GM18505 (cell line): Measurements from ENCODE around the gene SLC25A18.
"Not testable (repeated sequence)": the region's sequence is repeated elsewhere in the genome, so short reads cannot be mapped to it uniquely, and the experiment has no call there.

Experiments
- ATAC-seq: cut with Tn5 transposase; IDR thresholded peaks from one replicate; pipeline ENCODE4 v1.9.1; 2021; ENCODE audit not compliant: unreplicated experiment
- POLR2A ChIP-seq: IDR thresholded peaks from 4 replicates; pipeline ENCODE4 v1.6.1; 2011; ENCODE audit warnings: borderline replicate concordance; ENCODE audit not compliant: insufficient read depth, insufficient read length; ENCODE audit errors: extremely low read depth

Gene SLC25A18, protein sequence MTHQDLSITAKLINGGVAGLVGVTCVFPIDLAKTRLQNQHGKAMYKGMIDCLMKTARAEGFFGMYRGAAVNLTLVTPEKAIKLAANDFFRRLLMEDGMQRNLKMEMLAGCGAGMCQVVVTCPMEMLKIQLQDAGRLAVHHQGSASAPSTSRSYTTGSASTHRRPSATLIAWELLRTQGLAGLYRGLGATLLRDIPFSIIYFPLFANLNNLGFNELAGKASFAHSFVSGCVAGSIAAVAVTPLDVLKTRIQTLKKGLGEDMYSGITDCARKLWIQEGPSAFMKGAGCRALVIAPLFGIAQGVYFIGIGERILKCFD

DNA sequence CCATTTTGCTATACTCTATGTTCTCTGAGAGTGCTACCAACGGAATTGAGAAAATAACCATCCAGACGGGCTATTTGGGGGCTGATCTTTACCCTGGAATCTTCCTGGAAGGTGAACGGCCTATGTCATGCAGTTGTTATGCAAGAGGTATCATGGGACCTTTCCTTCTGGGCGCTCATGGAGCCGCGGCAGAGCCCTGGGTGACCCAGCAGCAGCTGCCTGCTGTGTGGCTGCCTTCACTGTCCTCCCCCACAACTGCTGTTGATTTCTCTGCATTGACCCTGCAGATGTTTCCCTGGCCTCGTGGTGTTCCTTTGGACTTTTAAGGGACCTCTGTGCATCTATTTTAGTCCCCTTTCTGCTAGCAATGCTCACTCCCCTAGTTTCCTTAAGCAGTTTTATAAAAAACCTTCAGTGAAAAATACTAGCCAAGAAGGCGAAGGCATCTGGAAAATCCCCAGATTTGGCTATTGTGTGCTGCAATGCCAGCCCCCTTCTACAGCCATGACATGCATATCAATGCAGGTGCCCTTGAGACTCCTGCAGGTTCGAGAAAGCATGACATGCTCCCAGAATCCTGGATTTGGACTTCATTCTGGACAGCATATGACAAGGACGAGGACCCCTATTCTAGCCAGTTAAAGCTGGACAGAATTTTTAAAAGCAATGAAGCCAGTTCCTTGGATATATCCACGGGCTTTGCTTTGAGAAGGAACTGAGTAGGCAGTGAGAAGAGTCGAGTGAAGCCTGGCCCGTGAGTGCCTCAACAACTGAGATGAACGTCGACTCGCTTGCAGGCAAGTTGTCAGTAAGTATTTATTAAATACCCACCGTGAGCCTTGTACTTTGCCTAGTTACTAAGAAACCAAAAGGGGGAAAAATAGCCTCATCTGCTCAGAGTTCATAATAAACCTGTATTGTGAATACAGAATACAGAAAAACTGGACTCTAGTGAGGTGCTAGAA is at the start of gene SLC25A18:
Gene SLC25A18 (plus strand): TSS at position 593 of the 965 bp plus-strand sequence. CDS start 16,447 bp downstream, outside the sequence.
- TF ChIP-seq POLR2A = no peak
- ATAC-seq = no peak

DNA sequence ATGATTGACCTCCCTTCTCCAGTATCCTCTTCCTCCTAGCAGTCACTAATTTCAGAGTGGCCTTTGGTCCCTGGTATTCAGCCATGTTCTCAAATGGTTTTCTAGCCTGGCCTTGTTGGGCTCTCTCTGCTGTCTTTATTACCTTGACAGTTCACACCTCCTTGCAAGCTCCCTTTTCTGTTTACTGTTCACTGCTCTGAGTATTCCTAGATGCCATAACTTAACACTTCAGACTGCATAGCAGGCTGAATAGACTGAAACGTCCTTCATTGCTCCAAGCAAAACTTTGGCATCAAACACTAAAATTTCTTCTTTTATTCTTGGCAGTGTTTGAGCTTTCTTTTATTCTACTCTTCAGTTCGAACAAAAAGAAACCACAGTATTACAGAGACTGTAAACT is 49.7 kb upstream of the SLC25A18 start:
- no peak for ATAC-seq
- no peak for TF ChIP-seq POLR2A

DNA sequence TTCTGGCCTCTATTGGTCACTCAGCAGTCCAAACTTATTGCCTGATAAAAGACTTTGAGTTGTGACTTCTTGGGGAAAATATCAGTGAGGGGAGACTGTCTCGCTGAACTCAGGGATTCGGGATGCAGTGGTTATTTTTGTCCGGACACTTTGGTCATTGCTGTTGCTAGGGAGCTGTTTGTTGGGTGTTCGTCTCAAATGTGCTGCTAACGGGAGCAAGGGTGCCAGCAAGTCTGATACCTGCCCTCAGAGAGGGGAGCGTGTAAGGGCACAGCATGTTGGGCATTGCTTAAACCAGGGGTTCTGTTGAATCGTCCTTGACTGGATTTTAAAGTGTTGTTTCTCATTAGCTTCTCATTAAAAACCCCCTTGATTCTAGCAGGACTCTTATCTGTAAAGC is 49.2 kb upstream of the SLC25A18 start:
- TF ChIP-seq POLR2A = no peak
- no peak for ATAC-seq

DNA sequence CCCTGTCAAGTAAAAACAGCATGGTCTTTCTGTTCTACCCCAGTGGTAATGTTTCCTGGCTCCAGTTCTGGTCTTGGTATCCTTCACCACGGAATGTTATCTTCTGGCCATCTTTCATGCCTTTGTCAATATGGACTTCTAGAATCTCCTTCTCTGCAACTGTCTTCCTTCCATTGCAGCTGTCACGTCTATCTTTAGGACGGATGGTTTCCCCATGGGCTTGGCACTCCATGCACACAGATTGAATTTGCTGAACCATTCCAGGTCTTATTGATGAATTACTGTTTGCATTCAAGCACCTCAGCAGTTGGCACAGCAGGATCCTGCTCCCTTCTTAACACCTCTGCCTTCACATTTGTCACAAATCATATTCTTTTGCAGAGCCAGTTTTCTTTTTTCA is 44.9 kb upstream of the SLC25A18 start:
- TF ChIP-seq POLR2A = no peak
- no peak for ATAC-seq

DNA sequence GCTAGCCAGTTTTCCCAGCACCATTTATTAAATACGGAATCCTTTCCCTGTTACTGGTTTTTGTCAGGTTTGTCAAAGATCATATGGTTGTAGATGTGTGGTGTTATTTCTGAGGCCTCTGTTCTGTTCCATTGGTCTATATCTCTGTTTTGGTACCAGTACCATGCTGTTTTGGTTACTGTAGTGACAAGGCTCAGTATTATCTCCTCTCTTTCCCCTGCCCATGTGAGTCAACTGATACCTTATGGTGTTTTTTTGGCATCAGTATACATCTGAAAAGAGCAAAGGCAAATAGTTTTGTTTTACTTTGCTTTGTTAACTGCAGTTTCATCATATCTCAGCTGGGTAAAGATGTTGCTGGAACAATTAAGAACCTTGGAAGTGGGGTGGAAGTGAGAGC is 41.3 kb upstream of the SLC25A18 start:
- ATAC-seq = not testable (repeated sequence)

DNA sequence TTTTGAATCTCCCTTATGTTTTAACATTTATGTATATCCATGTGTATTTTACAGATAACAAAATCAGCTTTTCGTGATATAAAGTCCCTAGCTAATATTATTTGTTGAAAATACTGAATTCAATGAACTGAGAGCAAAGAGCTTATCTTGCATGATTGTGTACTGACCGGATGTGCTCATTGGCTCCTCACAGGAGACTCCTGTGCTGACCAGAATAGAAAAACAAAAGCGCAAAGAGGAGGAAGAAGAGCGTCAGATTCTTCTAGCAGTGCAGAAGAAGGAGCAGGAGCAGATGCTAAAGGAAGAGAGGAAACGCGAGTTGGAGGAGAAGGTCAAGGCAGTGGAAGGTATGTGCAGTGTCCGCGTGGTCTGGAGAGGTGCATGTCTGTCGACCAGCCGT is 39.4 kb upstream of the SLC25A18 start:
- ATAC-seq = no peak

DNA sequence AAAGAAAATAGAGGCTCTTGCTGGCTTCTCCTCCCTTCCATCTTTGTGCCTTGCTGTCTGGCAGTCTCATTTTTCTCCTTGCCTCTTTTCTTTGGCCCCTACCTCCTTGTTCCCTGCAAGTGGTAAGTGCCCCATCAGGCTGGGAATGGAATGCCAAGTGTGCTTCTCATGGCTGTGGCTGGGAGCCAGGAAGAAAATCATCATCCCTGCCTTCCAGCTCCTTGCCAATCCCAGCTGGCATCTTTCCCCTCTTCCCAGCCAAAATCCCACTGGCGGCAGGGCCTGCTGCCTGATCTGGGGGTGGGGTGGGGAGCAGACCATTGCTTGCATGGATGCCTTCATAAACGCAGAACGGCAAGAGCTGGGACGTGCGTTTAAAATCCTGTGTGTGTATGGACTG is 27.0 kb upstream of the SLC25A18 start:
- ATAC-seq = no peak
- no peak for TF ChIP-seq POLR2A

More for the DNA sequence above, 39.4 kb upstream of the SLC25A18 start:
- TF ChIP-seq POLR2A = no peak

DNA sequence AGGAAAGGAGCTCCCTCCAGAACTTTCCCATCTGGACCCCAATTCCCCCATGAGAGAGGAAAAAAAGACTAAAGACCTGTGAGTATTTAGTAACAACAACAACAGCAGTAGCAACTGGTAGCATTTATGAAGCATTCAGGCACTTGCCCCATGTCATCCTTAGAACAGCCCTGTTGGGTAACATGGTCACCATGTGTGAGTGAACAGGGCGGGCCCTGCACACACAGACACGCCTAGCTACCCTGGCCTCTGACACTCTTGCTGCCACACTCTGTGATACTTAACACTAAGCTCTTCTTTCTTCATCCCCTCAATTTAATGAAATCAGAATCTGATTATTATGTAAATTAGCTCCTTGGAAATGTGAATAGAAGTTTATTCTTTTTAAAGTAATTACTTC is 26.1 kb upstream of the SLC25A18 start:
- ATAC-seq = no peak

DNA sequence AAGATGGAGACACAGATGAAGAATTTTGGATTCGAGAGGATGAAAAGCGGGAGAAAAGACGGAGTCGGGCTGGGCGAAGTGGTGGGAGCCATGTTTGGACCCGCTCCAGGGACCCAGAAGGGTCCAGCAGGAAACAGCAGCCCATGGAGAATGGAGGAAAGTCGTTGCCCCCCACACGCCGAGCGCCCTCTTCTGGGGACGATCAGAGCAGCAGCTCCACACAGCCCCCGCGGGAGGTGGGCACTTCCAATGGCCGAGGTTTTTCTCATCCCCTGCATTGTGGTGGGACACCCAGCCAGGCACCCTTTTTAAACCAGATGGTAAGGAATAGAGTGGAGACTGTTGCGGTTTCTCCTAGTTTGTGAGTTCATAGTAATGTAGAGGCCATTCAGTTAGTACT is 22.8 kb upstream of the SLC25A18 start:
- no peak for ATAC-seq
- TF ChIP-seq POLR2A = no peak

More for the DNA sequence above, 26.1 kb upstream of the SLC25A18 start:
- TF ChIP-seq POLR2A = no peak

DNA sequence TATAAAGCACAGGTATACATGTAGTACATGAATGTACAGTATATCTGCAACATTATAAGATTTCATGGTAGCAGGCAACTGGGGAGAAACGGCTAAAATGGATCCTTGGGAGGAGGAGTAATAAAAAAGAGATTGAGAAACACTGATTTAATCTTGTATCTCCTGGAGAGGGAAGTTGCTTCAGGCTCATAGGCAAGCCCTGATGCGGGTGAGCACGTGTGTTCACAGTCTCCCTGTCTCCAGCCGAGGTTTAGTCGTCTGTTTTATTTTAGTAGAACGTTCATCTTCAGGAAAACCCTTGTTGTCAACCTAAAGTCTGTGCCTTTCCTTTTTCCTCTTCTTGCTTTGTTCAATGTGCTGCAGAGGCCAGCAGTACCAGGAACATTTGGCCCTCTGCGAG is 21.8 kb upstream of the SLC25A18 start:
- ATAC-seq = no peak
- no peak for TF ChIP-seq POLR2A

DNA sequence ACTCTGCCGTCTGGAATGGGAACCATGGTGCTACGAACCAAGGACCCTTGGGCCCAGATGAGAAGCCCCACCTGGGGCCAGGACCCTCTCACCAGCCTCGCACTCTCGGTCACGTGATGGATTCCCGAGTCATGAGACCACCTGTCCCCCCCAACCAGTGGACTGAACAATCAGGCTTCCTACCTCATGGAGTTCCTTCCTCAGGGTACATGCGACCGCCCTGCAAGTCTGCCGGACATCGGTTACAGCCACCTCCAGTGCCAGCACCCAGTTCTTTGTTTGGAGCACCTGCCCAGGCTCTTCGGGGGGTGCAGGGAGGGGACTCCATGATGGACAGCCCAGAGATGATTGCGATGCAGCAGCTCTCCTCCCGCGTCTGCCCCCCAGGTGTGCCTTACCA is 20.8 kb upstream of the SLC25A18 start:
- no peak for TF ChIP-seq POLR2A
- ATAC-seq = no peak

DNA sequence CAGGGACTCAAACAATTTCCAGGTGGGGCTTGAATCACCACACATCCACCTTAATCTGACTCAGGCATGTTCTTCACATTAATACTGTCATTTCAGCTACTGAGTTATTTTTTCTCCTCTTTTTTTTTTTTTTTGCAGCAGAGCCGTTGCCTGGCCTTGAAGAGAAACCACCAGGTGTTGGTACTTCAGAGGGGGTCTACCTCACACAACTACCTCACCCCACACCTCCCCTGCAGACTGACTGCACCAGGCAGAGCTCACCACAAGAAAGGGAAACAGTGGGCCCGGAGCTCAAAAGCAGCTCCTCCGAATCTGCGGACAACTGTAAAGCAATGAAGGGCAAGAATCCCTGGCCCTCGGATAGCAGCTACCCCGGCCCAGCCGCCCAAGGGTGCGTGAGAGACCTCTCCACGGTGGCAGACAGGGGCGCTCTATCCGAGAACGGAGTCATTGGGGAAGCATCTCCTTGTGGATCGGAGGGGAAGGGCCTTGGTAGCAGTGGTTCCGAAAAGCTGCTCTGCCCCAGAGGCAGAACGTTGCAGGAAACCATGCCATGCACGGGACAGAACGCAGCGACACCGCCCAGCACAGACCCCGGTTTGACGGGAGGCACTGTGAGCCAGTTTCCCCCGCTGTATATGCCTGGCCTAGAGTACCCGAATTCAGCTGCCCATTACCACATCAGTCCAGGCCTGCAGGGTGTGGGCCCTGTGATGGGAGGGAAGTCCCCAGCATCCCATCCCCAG is 15.1 kb upstream of the SLC25A18 start:
- no peak for ATAC-seq
- no peak for TF ChIP-seq POLR2A

DNA sequence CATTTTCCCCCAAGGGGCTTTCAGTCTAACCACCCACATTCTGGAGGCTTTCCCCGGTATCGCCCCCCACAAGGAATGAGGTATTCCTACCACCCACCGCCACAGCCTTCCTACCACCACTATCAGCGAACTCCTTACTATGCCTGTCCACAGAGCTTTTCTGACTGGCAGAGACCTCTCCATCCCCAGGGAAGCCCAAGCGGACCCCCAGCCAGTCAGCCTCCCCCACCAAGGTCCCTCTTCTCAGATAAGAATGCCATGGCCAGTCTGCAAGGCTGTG is 14.6 kb upstream of the SLC25A18 start:
- no peak for ATAC-seq
- no peak for TF ChIP-seq POLR2A
